Lung (tissue), 12 donors: ENCODE measurements around the gene TERF2IP. TPM values are rescaled to one million over a fixed set of nuclear protein-coding genes. Genes with fewer than 3 reads are reported as not detected.

ENCODE experiments used
- ATAC-seq: fragments of 200-7000 bp; cut with Tn5 transposase; one replicate; pipeline ENCODE4 v1.9.1; 2020; ENCODE audit warnings: moderate number of reproducible peaks; ENCODE audit not compliant: insufficient read depth, low FRiP score
- DNase-seq, 3 donors: peaks; one replicate each; pipeline ENCODE4 v3.0.0-alpha.2; 2013 to 2017
- H3K27ac ChIP-seq, 2 donors: one replicate each; pipeline ENCODE4 v1.5.1; 2013; ENCODE audit warnings: mild to moderate bottlenecking in 2 of 2, moderate library complexity in 2 of 2, control low read depth in 1 of 2, inconsistent platforms in 1 of 2, low read depth in 1 of 2, low read length in 1 of 2
- H3K27me3 ChIP-seq, 3 donors: one replicate each; pipeline ENCODE4 v1.5.1; 2013; ENCODE audit warnings: low read length in 2 of 3; ENCODE audit not compliant: control insufficient read depth in 3 of 3, insufficient read depth in 3 of 3
- H3K36me3 ChIP-seq, 4 donors: one replicate each; pipeline ENCODE4 v1.5.1; 2013; ENCODE audit warnings: low read length in 4 of 4, mild to moderate bottlenecking in 1 of 4, moderate library complexity in 1 of 4; ENCODE audit not compliant: control insufficient read depth in 4 of 4, insufficient read depth in 4 of 4
- H3K4me1 ChIP-seq, 5 donors: one replicate each; pipeline ENCODE4 v1.5.1; 2013; ENCODE audit warnings: low read length in 5 of 5, mild to moderate bottlenecking in 2 of 5, moderate library complexity in 1 of 5; ENCODE audit not compliant: control insufficient read depth in 5 of 5, insufficient read depth in 5 of 5
- H3K4me3 ChIP-seq: one replicate; pipeline ENCODE4 v1.5.1; 2013; ENCODE audit warnings: mild to moderate bottlenecking, control low read depth, moderate library complexity
- H3K9ac ChIP-seq, 2 donors: one replicate each; pipeline ENCODE4 v1.5.1; 2013; ENCODE audit warnings: low read length in 2 of 2, control low read depth in 1 of 2; ENCODE audit not compliant: insufficient read depth in 1 of 2
- H3K9me3 ChIP-seq, 4 donors: one replicate each; pipeline ENCODE4 v1.5.1; 2013; ENCODE audit warnings: low read length in 3 of 4, mild to moderate bottlenecking in 1 of 4, moderate library complexity in 1 of 4; ENCODE audit not compliant: control insufficient read depth in 4 of 4, insufficient read depth in 3 of 4
- WGBS, 2 donors: extraction: QIAGEN DNeasy Blood & Tissue Kit; methylation state at CpG; one replicate each; pipeline ENCODE4 v1.1.7; 2013; 5-methylcytosine and 5-hydroxymethylcytosine counted together
- polyA plus RNA-seq, 2 donors: library from polyadenylated mRNA; stranded (reverse); fragments of 200-250 nt; gene quantifications; one replicate each; pipeline ENCODE4 v1.2.1, GENCODE V29; 2013
- total RNA-seq, 2 donors: library from RNA; depleted of rRNA in 1 of 2; stranded (reverse); fragments of >200 nt in 1 of 2; gene quantifications; one replicate each; pipeline ENCODE4 v1.2.1, GENCODE V29; 2014 to 2021
- TF ChIP-seq, protein P1 (sequence below): IDR thresholded peaks from 2 replicates; pipeline ENCODE4 v1.5.1; 2012; ENCODE audit warnings: mild to moderate bottlenecking; ENCODE audit errors: control extremely low read depth, extremely low read depth
- donor health status: control.
- donor health status: control.
- donor health status: Bipolar disorder and iron deficiency.
- donor health status: healthy.
- donor health status: DM: yes; HTN: yes; CAD: no.

The TERF2IP gene
- total and polyA plus RNA-seq, 4 donors: 47.7 to 73.8 (median 51.6) TPM

GRCh38 chr16:75620326-75621169, 27.0 kb upstream of the TERF2IP start:
- no peaks in the 10 kb centered on the region for H3K27me3 ChIP-seq
- H3K4me1 ChIP-seq: peaks cover 4 to 8% (median 6%) of the 10 kb centered on the region in 5 donors
- TF ChIP-seq, protein P1, sequence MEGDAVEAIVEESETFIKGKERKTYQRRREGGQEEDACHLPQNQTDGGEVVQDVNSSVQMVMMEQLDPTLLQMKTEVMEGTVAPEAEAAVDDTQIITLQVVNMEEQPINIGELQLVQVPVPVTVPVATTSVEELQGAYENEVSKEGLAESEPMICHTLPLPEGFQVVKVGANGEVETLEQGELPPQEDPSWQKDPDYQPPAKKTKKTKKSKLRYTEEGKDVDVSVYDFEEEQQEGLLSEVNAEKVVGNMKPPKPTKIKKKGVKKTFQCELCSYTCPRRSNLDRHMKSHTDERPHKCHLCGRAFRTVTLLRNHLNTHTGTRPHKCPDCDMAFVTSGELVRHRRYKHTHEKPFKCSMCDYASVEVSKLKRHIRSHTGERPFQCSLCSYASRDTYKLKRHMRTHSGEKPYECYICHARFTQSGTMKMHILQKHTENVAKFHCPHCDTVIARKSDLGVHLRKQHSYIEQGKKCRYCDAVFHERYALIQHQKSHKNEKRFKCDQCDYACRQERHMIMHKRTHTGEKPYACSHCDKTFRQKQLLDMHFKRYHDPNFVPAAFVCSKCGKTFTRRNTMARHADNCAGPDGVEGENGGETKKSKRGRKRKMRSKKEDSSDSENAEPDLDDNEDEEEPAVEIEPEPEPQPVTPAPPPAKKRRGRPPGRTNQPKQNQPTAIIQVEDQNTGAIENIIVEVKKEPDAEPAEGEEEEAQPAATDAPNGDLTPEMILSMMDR: no peak
- DNase-seq: no peak
- no peak overlapping the region for H3K4me3 ChIP-seq
- peaks cover 2 to 16% (median 10%) of the 10 kb centered on the region in 4 donors for H3K36me3 ChIP-seq
- ATAC-seq: no peak
- 80 to 82% methylated on average over 20 of the region's 20 CpGs for WGBS, 2 donors
- no peak overlapping the region for H3K27ac ChIP-seq
- no peak overlapping the region for H3K9ac ChIP-seq
- no peaks in the 10 kb centered on the region for H3K9me3 ChIP-seq

- peaks cover 4 to 8% (median 6%) of the 10 kb centered on the region in 5 donors for H3K4me1 ChIP-seq
- DNase-seq (peak in 2 of 3 donors; percentile 32 to 57), ATAC-seq (no peak)
- no peaks in the 10 kb centered on the region for H3K9me3 ChIP-seq
- no peaks in the 10 kb centered on the region for H3K27me3 ChIP-seq
- no peak overlapping the region for H3K4me3 ChIP-seq
- WGBS, 2 donors: 16 to 19% methylated on average over 2 of the region's 2 CpGs
- TF ChIP-seq, protein P1: no peak
- no peak overlapping the region for H3K9ac ChIP-seq
- no peak overlapping the region for H3K27ac ChIP-seq
- H3K36me3 ChIP-seq: peaks cover 6 to 21% (median 12%) of the 10 kb centered on the region in 4 donors
These were observed 26.4 kb upstream of the TERF2IP start for GRCh38 chr16:75621170-75621477.

- Histone ChIP-seq H3K4me1 (peaks cover 4 to 8% (median 6%) of the 10 kb centered on the region in 5 donors), H3K27ac (peak within 1 kb of the TSS; percentile 91 to 96), H3K4me3 (peak within 1 kb of the TSS; percentile 77), H3K9ac (peak within 1 kb of the TSS; percentile 66 to 87), H3K27me3 (no peaks in the 10 kb centered on the region), H3K36me3 (peaks cover 15 to 25% (median 21%) of the 10 kb centered on the region in 4 donors), H3K9me3 (no peaks in the 10 kb centered on the region)
- 0% methylated on average over 62 of the region's 62 CpGs for WGBS, 2 donors
- peak; percentile 99 for DNase-seq
- TF ChIP-seq, protein P1: no peak
- peak; percentile 96 for ATAC-seq
These were observed 24.6 kb upstream of the TERF2IP start, which contains the start of gene ADAT1 for GRCh38 chr16:75622761-75623605. Gene ADAT1, minus strand, starts transcription at chr16:75623281. Its CDS starts 2,482 bp downstream, at chr16:75620799.
